Activated gamma-delta T cell treated with anti-CD3 and anti-CD28 coated beads, Interleukin-2, amount 50 U/mL, for 16 hours (primary cell): ENCODE data around the gene COL20A1.

Source experiments
- DNase-seq: peaks from one replicate; pipeline ENCODE4 v3.0.0-alpha.2; 2020; ENCODE audit warnings: low read depth

COL20A1 gene

DNA sequence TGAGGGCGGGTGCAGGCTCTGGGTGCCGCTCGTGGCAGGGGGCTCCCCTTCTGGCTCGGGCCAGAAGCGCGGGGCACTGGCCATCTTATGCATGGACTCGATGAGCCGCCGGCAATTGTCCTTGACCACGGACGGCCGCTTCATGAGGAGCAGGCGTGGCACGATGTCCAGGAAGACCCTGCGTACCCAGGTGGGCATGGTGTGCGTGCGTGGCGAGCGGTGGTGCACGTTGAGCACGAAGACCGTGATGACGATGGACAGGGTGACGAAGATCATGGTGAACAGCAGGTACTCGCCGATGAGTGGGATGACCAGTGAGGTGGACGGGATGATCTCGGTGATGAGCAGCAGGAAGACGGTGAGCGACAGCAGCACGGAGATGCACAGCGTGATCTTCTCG is 57.2 kb downstream of the COL20A1 start:
- no peak for DNase-seq

GRCh38 chr20:63350597-63351325 is 57.8 kb downstream of the COL20A1 start:
- no peak for DNase-seq

GRCh38 chr20:63351326-63351700 is 58.3 kb downstream of the COL20A1 start:
- DNase-seq: no peak

- no peak for DNase-seq
Observed at GRCh38 chr20:63351811-63352591, 59.0 kb downstream of the COL20A1 start.

DNA sequence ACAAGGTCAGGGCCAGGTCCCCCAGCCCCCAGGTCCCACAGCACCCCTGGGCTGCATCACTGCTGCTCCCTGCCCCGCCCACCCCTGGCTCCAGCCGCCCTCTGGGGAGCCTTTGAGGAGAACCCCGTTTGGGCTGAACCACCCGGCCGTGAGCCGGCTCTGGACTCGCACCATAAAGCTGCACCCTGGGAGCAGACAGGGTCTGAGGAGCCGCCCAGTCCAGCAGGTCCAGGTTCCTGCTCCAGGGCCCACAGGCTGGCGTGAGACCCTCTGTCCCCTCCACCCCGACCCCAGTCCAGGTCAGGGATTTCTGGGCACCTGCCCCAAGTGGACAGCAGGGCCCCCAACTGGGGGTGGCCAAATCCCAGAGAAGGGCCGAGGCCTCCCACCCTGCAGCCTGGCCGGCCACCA is 59.8 kb downstream of the COL20A1 start:
- DNase-seq: no peak

DNA sequence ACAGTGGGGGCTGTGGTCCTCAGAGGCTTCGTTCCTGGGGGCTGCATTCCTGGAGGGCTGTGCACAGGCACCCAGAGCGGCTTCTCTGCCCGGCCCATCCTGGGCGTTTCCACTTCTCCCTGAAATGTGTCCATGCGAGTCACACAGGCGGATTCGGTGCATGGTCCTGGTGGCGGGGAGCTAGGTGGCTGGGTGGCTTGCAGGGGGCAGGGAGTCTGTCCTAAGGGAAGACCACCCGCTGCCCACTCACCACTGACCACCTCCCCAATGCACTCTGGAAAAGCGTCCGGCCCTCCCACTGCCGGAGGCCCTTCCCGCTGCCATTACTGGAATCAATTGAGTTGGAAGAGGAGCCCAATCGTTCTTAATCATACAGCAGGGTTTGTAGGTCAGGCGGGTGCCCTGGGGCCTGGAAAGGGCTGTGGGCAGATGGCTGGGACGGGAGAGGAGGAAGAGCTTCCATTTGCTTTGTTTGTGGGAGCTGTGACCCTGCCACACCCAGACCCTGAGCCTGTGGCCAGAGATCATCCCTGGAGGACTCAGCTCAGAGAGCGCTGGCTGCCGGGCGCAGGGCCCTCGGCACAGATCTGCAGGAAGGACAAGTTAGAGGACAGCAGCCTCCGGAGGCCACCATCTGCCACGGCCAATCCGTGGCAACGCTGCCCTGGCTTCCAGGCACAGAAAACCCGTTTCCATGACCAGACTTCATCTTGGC is 61.8 kb downstream of the COL20A1 start:
- DNase-seq: no peak

- no peak for DNase-seq
Observed at GRCh38 chr20:63355781-63356295, 62.9 kb downstream of the COL20A1 start.

GRCh38 chr20:63356511-63356910 is 63.5 kb downstream of the COL20A1 start:
- no peak for DNase-seq

DNA sequence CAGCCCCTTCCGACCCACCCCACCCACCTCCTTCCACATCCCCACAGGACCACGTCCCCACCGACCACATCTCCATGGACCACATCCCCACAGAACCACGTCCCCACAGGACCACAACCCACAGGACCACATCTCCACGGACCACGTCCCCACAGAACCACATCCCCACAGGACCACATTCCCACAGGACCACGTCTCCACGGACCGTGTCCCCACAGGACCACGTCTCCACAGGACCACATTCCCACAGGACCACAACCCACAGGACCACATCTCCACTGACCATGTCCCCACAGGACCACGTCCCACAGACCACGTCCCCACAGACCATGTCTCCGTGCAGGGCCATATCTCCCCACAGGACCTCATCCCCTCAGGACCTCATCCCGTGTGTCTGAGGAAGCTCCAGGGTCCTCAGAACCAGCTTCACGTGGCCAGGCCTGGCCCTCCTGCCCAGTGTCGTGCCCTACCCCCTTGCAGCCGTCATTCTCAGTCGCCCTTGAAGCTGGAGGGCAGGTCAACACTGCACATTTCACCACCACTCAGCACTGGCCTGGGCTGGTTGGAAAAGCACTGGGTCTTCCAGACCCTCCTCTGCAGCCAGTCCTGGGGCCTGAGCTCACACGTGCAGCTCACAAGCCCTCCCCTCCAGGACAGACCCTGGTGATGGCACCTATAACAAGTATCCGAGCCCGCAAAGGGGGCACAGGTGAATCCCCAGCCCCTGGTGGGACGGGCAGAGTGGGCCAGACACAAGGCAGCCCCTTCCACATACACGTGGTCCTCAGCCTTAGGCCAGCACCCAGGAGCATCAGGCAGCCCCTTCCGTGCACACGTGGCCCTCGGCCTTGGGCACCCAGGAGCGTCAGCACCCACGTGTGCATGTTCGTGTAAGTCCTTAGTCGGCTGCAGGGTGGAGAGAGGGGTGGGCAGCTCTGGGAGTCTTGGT is 64.2 kb downstream of the COL20A1 start:
- no peak for DNase-seq

DNA sequence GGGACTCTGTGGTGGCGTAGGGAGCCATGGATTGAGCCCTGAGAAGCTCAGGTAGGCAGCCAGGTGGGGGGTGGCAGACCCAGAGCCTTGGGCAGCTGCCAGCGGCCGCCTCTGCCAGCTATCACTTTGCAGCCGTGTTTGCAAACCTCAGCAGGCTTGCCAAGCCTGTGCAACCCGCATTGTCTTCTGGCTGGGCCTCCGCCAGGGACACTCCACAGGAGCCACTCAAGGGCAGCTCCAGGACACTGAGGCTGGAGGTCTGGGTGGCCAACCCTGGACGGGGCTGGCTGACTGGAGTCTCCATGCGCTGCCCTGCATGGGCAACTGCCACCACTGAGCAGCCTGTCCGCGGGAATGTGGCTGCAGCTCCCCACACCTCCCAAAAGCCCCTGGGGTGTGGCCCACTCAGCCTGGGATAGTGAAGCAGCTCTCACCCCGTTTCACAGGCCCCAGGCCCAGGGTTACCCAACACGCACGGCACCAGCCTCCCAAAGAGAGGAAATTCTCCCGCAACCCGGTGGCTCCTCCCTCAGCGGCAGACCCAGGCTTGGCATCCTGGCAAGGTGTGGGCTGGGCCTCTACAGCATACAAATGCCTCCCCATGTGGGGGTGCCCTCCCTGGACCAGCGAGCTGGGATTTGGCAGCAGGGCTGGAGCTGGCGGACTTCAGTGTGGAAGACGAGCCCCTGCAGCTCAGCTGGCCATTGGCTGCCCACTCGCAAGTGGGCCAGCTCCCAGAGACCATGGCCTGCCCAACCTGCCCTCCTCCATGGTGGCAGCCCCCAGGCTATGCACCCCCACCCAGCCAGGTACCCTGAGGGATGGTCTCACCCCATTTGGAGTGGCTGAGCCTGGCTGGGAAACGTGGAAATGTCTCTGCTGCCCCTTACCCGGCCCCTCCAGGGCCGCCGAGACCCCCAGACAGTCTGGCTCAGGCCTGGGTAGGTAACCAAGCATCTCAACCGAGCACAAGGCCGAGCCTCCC is 65.2 kb downstream of the COL20A1 start:
- DNase-seq: no peak

GRCh38 chr20:63359164-63359934 is 66.4 kb downstream of the COL20A1 start:
- DNase-seq: no peak

DNA sequence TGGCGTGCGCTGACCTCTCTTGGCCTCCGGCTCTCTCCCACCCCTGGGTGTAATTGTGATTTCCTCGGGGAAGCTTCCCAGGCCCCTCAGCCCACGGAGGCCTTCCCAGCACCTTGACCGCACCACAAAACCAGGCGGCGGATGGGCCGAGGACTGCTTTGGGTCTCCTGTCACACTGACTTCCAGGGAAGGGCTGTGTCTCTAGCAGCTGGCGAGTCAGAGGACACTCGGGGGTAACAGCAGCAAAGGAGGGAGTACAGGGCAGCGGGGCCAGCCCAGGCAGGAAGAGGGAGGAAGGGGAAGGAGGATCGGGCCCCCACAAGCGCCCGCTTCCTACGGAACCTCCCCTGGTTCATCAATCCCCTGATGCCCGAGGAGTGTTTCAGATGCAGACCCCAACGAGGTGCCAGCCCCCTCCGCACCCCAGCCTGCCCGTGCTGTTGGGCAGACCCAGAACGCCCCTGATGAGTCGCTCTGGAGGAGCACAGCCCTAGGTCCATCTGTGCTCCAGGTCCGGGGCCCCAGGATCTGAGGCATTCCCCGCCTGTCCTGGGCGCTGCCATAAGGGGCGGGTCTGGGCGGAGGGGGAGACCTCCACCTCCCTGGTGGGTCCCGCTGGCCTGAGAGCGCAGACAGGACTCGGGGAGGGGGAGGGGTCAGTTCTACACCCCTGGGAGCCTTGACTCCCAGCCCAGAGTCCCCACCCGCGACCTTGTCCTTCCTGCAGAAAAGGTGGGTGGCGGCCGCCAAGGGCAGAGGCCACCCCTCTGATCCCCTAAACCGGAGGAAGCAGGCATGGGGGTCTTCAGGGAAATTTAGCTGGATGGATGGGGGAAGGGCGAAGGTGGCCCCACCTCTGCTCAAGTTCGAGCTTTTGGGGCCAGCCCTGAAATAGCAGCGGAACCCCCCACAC is 67.2 kb downstream of the COL20A1 start:
- no peak for DNase-seq

- no peak for DNase-seq
Observed at GRCh38 chr20:63360850-63361518, 68.0 kb downstream of the COL20A1 start, which contains the start of gene CHRNA4. Gene CHRNA4, minus strand, starts transcription at chr20:63361349. Its CDS starts 184 bp downstream, at chr20:63361165.

DNA sequence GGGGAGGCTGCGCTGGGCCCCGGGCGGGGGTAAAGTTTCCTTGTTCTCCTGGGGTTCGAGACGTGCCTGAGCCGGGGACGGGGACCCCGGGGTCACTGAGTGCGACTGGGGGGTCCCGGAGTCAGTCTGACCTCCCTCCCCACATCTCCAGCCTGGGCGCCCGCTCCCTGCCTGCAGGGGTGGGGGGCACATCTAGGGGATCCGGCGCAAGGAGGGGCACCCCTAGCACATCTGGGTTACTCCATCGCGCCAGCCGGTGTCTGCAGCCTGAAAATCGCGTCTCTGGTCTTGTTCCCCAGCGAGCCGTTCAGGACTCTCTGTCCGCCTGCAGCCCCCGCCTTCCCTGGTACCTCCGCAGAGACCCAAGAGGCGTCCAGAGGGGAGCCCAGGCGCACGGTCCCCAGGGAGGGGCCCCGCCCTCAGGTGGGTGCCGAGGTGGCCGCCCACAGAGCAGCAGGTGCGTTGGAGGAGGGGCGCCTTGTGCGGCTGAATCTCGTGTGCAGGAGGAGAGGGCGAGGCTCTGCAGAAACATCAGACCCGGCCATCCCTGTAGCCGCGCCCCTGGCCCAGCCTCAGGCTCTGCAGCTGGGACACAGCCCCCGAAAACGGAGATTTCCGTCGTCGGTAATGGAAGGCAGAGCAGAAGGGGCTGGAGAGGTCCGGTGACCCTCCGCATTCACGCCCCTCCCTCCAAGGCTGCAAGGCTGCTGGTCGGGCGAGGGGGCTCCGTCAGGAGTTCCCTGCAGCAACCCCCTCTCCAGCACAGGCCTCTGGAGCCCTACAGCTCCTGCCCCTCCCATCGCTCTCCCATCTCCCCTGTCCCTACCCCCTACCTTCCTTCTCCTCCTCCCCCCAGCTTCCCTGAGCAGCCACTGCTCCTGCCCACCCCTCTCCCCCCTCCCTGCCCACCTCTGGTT is 68.8 kb downstream of the COL20A1 start:
- DNase-seq: no peak

- no peak for DNase-seq
Observed at GRCh38 chr20:63362436-63363009, 69.5 kb downstream of the COL20A1 start.
